Spleen (tissue), 11 donors: ENCODE data around the gene ASAP2. TPM values are rescaled to one million over a fixed set of nuclear protein-coding genes. Genes with fewer than 3 reads are reported as not detected.

Source experiments
- DNase-seq: peaks from one replicate; pipeline ENCODE4 v3.0.0-alpha.2; 2020
- H3K27ac ChIP-seq, 8 donors: fragments of 200-600 bp; sonication (generic) in 7 of 8; 1 replicate in 4 of 8; 2 replicates in 4 of 8; pipeline versions ENCODE4 v1.5.0 to v1.8.0; 2016 to 2021; ENCODE audit warnings: inconsistent platforms in 4 of 8, mild to moderate bottlenecking in 4 of 8, moderate library complexity in 1 of 8
- H3K27me3 ChIP-seq, 7 donors: fragments of 200-600 bp; sonication (generic) in 6 of 7; replicated peaks in 1 of 7; 1 replicate in 4 of 7; 2 replicates in 3 of 7; pipeline versions ENCODE4 v1.5.0 to v1.8.0; 2016 to 2021; ENCODE audit warnings: inconsistent platforms in 3 of 7, mild to moderate bottlenecking in 1 of 7
- H3K36me3 ChIP-seq, 6 donors: fragments of 200-600 bp; sonication (generic) in 5 of 6; 1 replicate in 4 of 6; 2 replicates in 2 of 6; pipeline versions ENCODE4 v1.5.0 to v1.8.0; 2016 to 2021; ENCODE audit warnings: inconsistent platforms in 2 of 6
- H3K4me1 ChIP-seq, 6 donors: fragments of 200-600 bp; sonication (generic) in 5 of 6; 1 replicate in 3 of 6; 2 replicates in 3 of 6; pipeline versions ENCODE4 v1.5.0 to v1.8.0; 2016 to 2021; ENCODE audit warnings: inconsistent platforms in 3 of 6
- H3K4me3 ChIP-seq, 8 donors: fragments of 200-600 bp; sonication (generic) in 7 of 8; 1 replicate in 4 of 8; 2 replicates in 4 of 8; pipeline versions ENCODE4 v1.5.0 to v1.8.0; 2016 to 2021; ENCODE audit warnings: inconsistent platforms in 4 of 8, mild to moderate bottlenecking in 4 of 8, moderate library complexity in 2 of 8
- H3K9me3 ChIP-seq, 8 donors: fragments of 200-600 bp; sonication (generic) in 7 of 8; 1 replicate in 4 of 8; 2 replicates in 4 of 8; pipeline versions ENCODE4 v1.5.0 to v1.8.0; 2016 to 2021; ENCODE audit warnings: inconsistent platforms in 4 of 8
- CTCF ChIP-seq, 11 experiments: fragments of 200-600 bp in 7 of 11; fragments of 450-650 bp in 4 of 11; sonication (generic) in 4 of 11; IDR thresholded peaks in 8 of 11; conservative IDR thresholded peaks in 3 of 11; 1 replicate in 7 of 11; 2 replicates in 4 of 11; pipeline versions ENCODE4 v1.4.0 to v1.8.0; 2016 to 2021; ENCODE audit warnings: antibody characterized with exemption in 11 of 11, inconsistent platforms in 4 of 11, mild to moderate bottlenecking in 1 of 11
- POLR2A ChIP-seq, 3 donors: fragments of 450-650 bp; IDR thresholded peaks; one replicate each; pipeline ENCODE4 v1.5.1; 2017; ENCODE audit warnings: antibody characterized with exemption in 3 of 3, mild to moderate bottlenecking in 1 of 3
- POLR2AphosphoS5 ChIP-seq, 3 donors: sonication (generic); formaldehyde crosslinking; IDR thresholded peaks; one replicate each; pipeline ENCODE4 v1.5.1; 2017; ENCODE audit warnings: antibody characterized with exemption in 3 of 3
- WGBS, 5 donors: extraction: QIAGEN DNeasy Blood & Tissue Kit in 3 of 5; methylation state at CpG; one replicate each; pipeline versions ENCODE4 v1.1.5 to v1.1.7; 2013 to 2018; 5-methylcytosine and 5-hydroxymethylcytosine counted together
- intact Hi-C: fragments of 100-400 bp; cut with DNase I; formaldehyde crosslinking; loops from one replicate; pipeline ENCODE4 v1.15.0; 2023; ENCODE audit warnings: low total_unique reads
- polyA plus RNA-seq, 3 donors: library from polyadenylated mRNA; stranded (reverse); fragments of 200-250 nt; gene quantifications; one replicate each; pipeline ENCODE4 v1.2.1, GENCODE V29; 2013
- total RNA-seq, 7 donors: library from RNA; depleted of rRNA in 3 of 7; stranded (reverse); fragments of >200 nt in 3 of 7; fragmentation: NEBNext Ultra II Directional in 4 of 7; extraction: Animal tissue kit (Norgen Biotek cat#: 25700) in 4 of 7; gene quantifications; one replicate each; pipeline versions ENCODE4 v1.1.0 to v1.2.1, GENCODE V29; 2016 to 2021
- donor health status: healthy with polysubstance abuse.
- donor health status: DM: no; HTN: no; CAD: no; lungs with moderate emphysema.
- donor health status: DM: no; HTN: no; CAD: no.
- donor health status: Bipolar disorder and iron deficiency.
- donor health status: healthy.
- donor health status: DM: no; HTN: no; CAD: no.
- donor health status: DM: yes; HTN: yes; CAD: no.

Gene ASAP2
- total and polyA plus RNA-seq, 10 donors, result 0.93 to 3.0 (median 2.2) TPM

DNA sequence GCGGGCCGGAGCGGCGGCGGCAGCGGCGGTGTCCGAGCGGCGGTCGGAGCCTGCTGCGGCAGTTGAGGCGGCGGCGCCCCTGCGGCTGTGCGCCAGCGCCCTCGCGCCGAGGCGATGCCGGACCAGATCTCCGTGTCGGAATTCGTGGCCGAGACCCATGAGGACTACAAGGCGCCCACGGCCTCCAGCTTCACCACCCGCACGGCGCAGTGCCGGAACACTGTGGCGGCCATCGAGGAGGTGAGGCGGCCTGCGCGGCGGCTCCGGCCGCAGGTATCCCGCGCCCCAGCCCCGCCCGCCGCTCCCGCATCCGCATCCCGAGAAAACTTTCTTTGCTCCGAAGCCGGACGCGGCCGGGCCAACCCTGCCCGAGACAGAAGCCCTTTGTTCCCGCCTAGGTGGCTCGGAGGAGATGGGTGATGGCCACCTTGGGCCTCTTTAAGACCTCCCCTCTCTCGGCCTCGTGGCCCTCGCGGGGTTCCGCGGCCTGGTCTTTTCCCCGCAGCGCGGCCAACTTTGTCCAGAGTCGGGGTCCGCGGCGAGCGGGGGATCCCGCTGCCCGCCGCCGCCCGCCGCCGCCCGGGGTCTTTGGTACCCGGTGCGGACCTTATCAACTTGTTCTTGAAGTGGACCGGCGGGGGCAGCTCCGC, 504 bp downstream of the ASAP2 start:
- Histone ChIP-seq H3K4me3 (peak overlapping the region; percentile 20 to 84 (median 49)), H3K36me3 (no peaks in the 10 kb centered on the region), H3K27ac (peak overlapping the region in 1 of 8 donors; percentile 38), H3K27me3 (peaks cover 9 to 80% (median 67%) of the 10 kb centered on the region in 7 donors), H3K9me3 (no peaks in the 10 kb centered on the region), H3K4me1 (peaks cover 5 to 24% (median 19%) of the 10 kb centered on the region in 6 donors)
- 0 to 1% (median 1%) methylated on average over 16 to 84 of the region's 84 CpGs for WGBS, 5 donors
- DNase-seq, result peak; percentile 77
- TF ChIP-seq POLR2AphosphoS5 (IDR thresholded peaks at IDR 0.05) (no peak), POLR2A (IDR thresholded peaks at IDR 0.05) (no peak), CTCF (IDR thresholded peaks at IDR 0.05 in 8 of 11, conservative IDR thresholded peaks at IDR 0.05 in 3 of 11) (no peak)
- intact Hi-C loops, result no loop called here

DNA sequence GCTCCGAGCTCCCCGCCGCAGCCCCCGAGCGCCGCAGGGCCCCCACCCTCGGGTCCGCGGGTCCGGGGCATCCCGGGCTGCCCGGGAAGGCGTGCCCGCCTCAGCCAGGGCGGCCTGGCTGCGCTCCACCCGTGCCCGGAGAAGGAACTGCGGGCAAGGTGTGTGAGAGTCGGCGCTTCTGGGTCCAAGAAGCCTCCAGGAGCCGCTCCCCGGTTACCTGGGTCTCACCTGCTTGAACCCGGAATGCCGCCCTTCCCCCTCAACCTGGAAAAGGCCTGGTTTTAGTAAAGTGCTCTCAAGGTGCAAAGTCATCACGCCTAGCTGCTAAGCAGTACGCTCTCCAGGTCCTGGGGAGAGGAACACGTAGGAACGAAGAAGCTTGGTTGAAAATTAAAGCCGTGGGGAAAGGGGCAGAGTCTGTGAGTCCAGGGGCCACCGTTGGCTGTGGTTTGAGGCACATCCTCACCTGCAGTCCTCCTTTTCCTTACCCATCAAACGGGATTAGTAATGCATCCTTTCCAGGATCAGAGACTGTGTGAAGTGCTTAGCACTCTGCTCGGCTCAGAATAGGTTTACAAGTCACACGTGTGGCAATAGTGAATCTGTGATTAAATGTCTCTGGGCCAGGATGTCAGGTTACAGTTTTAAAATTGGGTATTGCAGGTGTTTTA, 1.2 kb downstream of the ASAP2 start:
- TF ChIP-seq POLR2AphosphoS5 (IDR thresholded peaks at IDR 0.05) (no peak), POLR2A (IDR thresholded peaks at IDR 0.05) (no peak), CTCF (IDR thresholded peaks at IDR 0.05 in 8 of 11, conservative IDR thresholded peaks at IDR 0.05 in 3 of 11) (no peak)
- intact Hi-C loops, result no loop called here
- peaks cover 9 to 87% (median 72%) of the 10 kb centered on the region in 7 donors for H3K27me3 ChIP-seq
- no peaks in the 10 kb centered on the region for H3K9me3 ChIP-seq
- WGBS, 5 donors, result 2 to 4% (median 4%) methylated on average over 15 to 34 of the region's 34 CpGs
- H3K4me1 ChIP-seq, result peaks cover 5 to 24% (median 19%) of the 10 kb centered on the region in 6 donors
- H3K36me3 ChIP-seq, result no peaks in the 10 kb centered on the region
- peak overlapping the region in 1 of 8 donors; percentile 38 for H3K27ac ChIP-seq
- peak overlapping the region in 7 of 8 donors; percentile 43 to 84 (median 50) for H3K4me3 ChIP-seq
- DNase-seq, result peak; percentile 74

GRCh38 chr2:9208875-9209274, 2.3 kb downstream of the ASAP2 start:
- Histone ChIP-seq H3K27me3 (peaks cover 9 to 91% (median 76%) of the 10 kb centered on the region in 7 donors), H3K27ac (no peak overlapping the region), H3K4me1 (peaks cover 5 to 24% (median 19%) of the 10 kb centered on the region in 6 donors), H3K9me3 (no peaks in the 10 kb centered on the region), H3K4me3 (no peak overlapping the region), H3K36me3 (no peaks in the 10 kb centered on the region)
- intact Hi-C loops, result no loop called here
- DNase-seq, result no peak
- no peak for TF ChIP-seq POLR2A (IDR thresholded peaks at IDR 0.05)
- TF ChIP-seq POLR2AphosphoS5 (IDR thresholded peaks at IDR 0.05), result no peak
- TF ChIP-seq CTCF (IDR thresholded peaks at IDR 0.05 in 8 of 11, conservative IDR thresholded peaks at IDR 0.05 in 3 of 11), result no peak
- 74 to 81% (median 79%) methylated on average over 1 of the region's 1 CpG for WGBS, 5 donors

- intact Hi-C loops, result no loop called here
- TF ChIP-seq POLR2AphosphoS5 (IDR thresholded peaks at IDR 0.05) (no peak), POLR2A (IDR thresholded peaks at IDR 0.05) (no peak), CTCF (IDR thresholded peaks at IDR 0.05 in 8 of 11, conservative IDR thresholded peaks at IDR 0.05 in 3 of 11) (no peak)
- WGBS, 5 donors, result 50 to 78% (median 69%) methylated on average over 2 of the region's 2 CpGs
- no peak for DNase-seq
- H3K27me3 ChIP-seq, result peaks cover 9 to 90% (median 68%) of the 10 kb centered on the region in 7 donors
- no peaks in the 10 kb centered on the region for H3K36me3 ChIP-seq
- no peak overlapping the region for H3K27ac ChIP-seq
- no peak overlapping the region for H3K4me3 ChIP-seq
- H3K4me1 ChIP-seq, result peaks cover 5 to 24% (median 19%) of the 10 kb centered on the region in 6 donors
- no peaks in the 10 kb centered on the region for H3K9me3 ChIP-seq
Observed at GRCh38 chr2:9210030-9210429, 3.4 kb downstream of the ASAP2 start.
